Ascending aorta (tissue), 2 donors: ENCODE measurements around the gene KCNQ1. TPM values are rescaled to one million over a fixed set of nuclear protein-coding genes. Genes with fewer than 3 reads are reported as not detected.

ENCODE experiments used
- DNase-seq, 2 donors: peaks; one replicate each; pipeline ENCODE4 v3.0.0-alpha.2; 2019; ENCODE audit warnings: low spot score in 2 of 2
- H3K27ac ChIP-seq, 2 donors: fragments of 200-600 bp; sonication (generic); one replicate each; pipeline ENCODE4 v1.5.1; 2016 to 2017; ENCODE audit warnings: mild to moderate bottlenecking in 1 of 2
- H3K27me3 ChIP-seq: fragments of 200-600 bp; sonication (generic); one replicate; pipeline ENCODE4 v1.5.1; 2017
- H3K36me3 ChIP-seq, 2 donors: fragments of 200-600 bp; sonication (generic); one replicate each; pipeline ENCODE4 v1.5.1; 2016
- H3K4me1 ChIP-seq, 2 donors: fragments of 200-600 bp; sonication (generic); one replicate each; pipeline ENCODE4 v1.5.1; 2016 to 2017; ENCODE audit warnings: mild to moderate bottlenecking in 1 of 2
- H3K4me3 ChIP-seq, 2 donors: fragments of 200-600 bp; sonication (generic); one replicate each; pipeline ENCODE4 v1.5.1; 2016 to 2017; ENCODE audit warnings: mild to moderate bottlenecking in 1 of 2
- H3K9me3 ChIP-seq, 2 donors: fragments of 200-600 bp; sonication (generic); one replicate each; pipeline ENCODE4 v1.5.1; 2016
- CTCF ChIP-seq, 3 experiments: fragments of 200-600 bp in 2 of 3; fragments of 450-650 bp in 1 of 3; sonication (generic) in 2 of 3; IDR thresholded peaks; one replicate each; pipeline ENCODE4 v1.5.1; 2016 to 2019; ENCODE audit warnings: antibody characterized with exemption in 3 of 3, mild to moderate bottlenecking in 1 of 3, moderate library complexity in 1 of 3
- intact Hi-C: fragments of 100-400 bp; cut with DNase I; formaldehyde crosslinking; loops from one replicate; pipeline ENCODE4 v1.15.1; 2023
- total RNA-seq: library from RNA; depleted of rRNA; stranded (reverse); fragments of >200 nt; gene quantifications from one replicate; pipeline ENCODE4 v1.1.0, GENCODE V29; 2016

Gene KCNQ1
- total RNA-seq, 1 donor from 2014 or later: 2.3 TPM

DNA sequence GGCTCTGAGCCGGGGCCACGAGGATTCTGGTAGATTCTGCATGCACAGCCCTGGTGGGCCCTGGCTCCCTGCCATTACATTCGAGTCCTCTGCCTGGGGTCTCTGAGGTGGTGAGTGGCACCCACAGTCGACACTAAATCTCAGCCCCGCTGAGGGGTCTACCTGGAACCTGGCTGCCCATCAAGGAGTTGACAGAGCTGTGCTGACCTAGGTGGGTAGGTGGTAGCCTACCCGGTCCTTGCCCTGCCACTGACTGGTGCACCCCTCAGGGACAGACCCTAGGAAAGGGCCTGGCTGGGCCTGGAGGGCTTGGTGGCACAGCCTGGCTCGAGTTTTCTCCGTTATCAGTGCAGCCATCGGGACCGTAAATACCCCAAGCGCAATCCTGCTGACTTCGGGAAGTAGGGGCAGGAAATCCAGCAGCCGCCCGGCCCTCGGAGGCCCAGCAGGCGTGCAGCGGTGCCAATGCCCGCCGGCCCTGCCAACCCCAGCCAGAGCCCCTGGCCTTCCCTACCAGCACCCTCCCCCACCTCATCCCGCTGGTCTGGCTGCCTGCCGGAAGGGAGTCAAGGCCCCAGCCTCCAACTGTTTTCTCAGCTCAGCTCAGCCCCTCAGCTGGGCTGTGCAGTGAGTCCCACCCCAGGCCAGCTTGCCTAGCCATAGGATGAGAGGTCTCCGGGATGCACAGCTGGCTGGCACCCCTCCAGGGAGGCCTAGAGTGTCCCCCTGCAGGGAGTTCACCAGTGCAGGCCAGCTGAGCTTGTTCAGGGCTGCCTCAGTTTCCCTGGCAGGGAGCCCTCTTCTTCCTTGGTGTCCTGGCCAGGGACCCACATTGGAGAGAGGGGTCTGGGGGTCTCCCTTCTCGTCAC is 335.4 kb downstream of the KCNQ1 start:
- peaks cover 11 to 36% of the 10 kb centered on the region in 2 donors for H3K4me1 ChIP-seq
- no peak overlapping the region for H3K4me3 ChIP-seq
- H3K27me3 ChIP-seq: no peaks in the 10 kb centered on the region
- intact Hi-C loops: loop anchor here (1.0 to 5.0 kb wide), 3 partner anchors 79 to 248 kb away; no protein-coding TSS in a partner anchor
- no peaks in the 10 kb centered on the region for H3K9me3 ChIP-seq
- no peaks in the 10 kb centered on the region for H3K36me3 ChIP-seq
- H3K27ac ChIP-seq: peak overlapping the region; percentile 68 to 81
- no peak for TF ChIP-seq CTCF (IDR thresholded peaks at IDR 0.05)
- DNase-seq: peak; percentile 6 to 62

DNA sequence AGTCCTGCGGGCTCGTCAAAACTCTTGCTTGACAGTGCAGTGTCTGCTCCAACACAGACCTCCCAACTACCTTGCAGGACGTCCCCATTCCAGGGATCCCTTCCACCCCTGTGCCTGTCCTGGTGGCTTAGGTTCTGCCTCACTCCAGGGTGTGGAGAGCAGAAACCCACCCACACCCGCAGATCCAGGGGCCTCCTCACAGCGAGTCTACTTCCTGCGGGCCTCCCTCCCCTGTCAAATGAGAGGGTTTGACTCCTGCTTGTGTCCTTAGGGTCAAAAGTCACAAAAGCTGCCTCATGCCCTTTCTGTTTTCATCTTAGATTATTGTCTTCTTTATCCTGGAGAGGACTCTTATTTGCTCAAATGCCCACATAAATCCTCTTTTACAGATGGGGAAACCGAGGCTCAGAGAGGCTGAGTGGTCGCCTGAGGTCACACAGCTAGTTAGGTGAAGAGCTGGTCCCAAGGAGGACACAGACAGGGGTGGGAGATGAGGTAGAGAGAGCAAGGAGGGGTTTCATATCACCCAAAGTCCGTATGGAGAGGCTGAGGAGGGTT is 336.1 kb downstream of the KCNQ1 start:
- peaks cover 11 to 36% of the 10 kb centered on the region in 2 donors for H3K4me1 ChIP-seq
- no peak for TF ChIP-seq CTCF (IDR thresholded peaks at IDR 0.05)
- no peak overlapping the region for H3K27ac ChIP-seq
- H3K9me3 ChIP-seq: no peaks in the 10 kb centered on the region
- no peak overlapping the region for H3K4me3 ChIP-seq
- no peak for DNase-seq
- H3K27me3 ChIP-seq: no peaks in the 10 kb centered on the region
- H3K36me3 ChIP-seq: no peaks in the 10 kb centered on the region
- intact Hi-C loops: no loop called here

- intact Hi-C loops: no loop called here
- peaks cover 11 to 36% of the 10 kb centered on the region in 2 donors for H3K4me1 ChIP-seq
- no peaks in the 10 kb centered on the region for H3K36me3 ChIP-seq
- H3K4me3 ChIP-seq: no peak overlapping the region
- no peak for TF ChIP-seq CTCF (IDR thresholded peaks at IDR 0.05)
- no peak overlapping the region for H3K27ac ChIP-seq
- no peaks in the 10 kb centered on the region for H3K27me3 ChIP-seq
- H3K9me3 ChIP-seq: no peaks in the 10 kb centered on the region
- DNase-seq: peak; percentile 4 to 58
Observed at GRCh38 chr11:2781408-2782274, 336.8 kb downstream of the KCNQ1 start.

GRCh38 chr11:2782769-2783168 is 338.0 kb downstream of the KCNQ1 start:
- no peaks in the 10 kb centered on the region for H3K9me3 ChIP-seq
- no peaks in the 10 kb centered on the region for H3K27me3 ChIP-seq
- no peak for DNase-seq
- peaks cover 10 to 30% of the 10 kb centered on the region in 2 donors for H3K4me1 ChIP-seq
- no peak overlapping the region for H3K4me3 ChIP-seq
- no peak overlapping the region for H3K27ac ChIP-seq
- no peaks in the 10 kb centered on the region for H3K36me3 ChIP-seq
- intact Hi-C loops: no loop called here
- TF ChIP-seq CTCF (IDR thresholded peaks at IDR 0.05): no peak

- Histone ChIP-seq H3K36me3 (no peaks in the 10 kb centered on the region), H3K4me1 (peaks cover 3 to 22% of the 10 kb centered on the region in 2 donors), H3K9me3 (no peaks in the 10 kb centered on the region), H3K4me3 (no peak overlapping the region), H3K27ac (no peak overlapping the region), H3K27me3 (no peaks in the 10 kb centered on the region)
- no peak for DNase-seq
- no peak for TF ChIP-seq CTCF (IDR thresholded peaks at IDR 0.05)
- intact Hi-C loops: no loop called here
Observed at GRCh38 chr11:2783536-2784082, 338.8 kb downstream of the KCNQ1 start.
